Suprapubic skin (tissue), 3 donors: ENCODE results near the gene ATP11A.
"Not testable (repeated sequence)": the region's sequence is repeated elsewhere in the genome, so short reads cannot be mapped to it uniquely, and the experiment has no call there.

Experiments
- CTCF ChIP-seq, 2 donors: fragments of 200-600 bp in 1 of 2; fragments of 450-650 bp in 1 of 2; sonication (generic) in 1 of 2; IDR thresholded peaks; one replicate each; pipeline ENCODE4 v1.5.1; 2016 to 2019; ENCODE audit warnings: antibody characterized with exemption in 2 of 2, mild to moderate bottlenecking in 1 of 2, moderate library complexity in 1 of 2
- EP300 ChIP-seq: sonication (generic); formaldehyde crosslinking; IDR thresholded peaks from one replicate; pipeline ENCODE4 v1.6.1; 2017; ENCODE audit warnings: antibody characterized with exemption
- POLR2A ChIP-seq, 2 donors: fragments of 450-650 bp; IDR thresholded peaks; one replicate each; pipeline ENCODE4 v1.6.1; 2017; ENCODE audit warnings: antibody characterized with exemption in 2 of 2, mild to moderate bottlenecking in 2 of 2, moderate library complexity in 2 of 2

DNA sequence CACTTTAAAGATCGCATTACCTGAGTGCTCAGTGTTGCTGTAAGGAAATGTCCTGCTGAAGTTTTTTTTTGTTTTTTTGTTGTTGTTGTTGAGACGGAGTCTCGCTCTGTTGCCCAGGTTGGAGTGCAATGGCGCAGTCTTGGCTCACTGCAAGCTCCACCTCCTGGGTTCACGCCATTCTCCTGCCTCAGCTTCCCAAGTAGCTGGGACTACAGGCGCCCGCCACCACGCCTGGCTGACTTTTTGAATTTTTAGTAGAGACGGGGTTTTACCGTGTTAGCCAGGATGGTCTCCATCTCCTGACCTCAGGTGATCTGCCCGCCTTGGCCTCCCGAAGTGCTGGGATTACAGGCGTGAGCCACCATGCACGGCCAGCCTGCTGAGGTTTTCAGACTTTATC is 175.6 kb downstream of the ATP11A start:
- not testable (repeated sequence) for TF ChIP-seq CTCF (IDR thresholded peaks at IDR 0.05); EP300; POLR2A (IDR thresholded peaks at IDR 0.05)
